Panc1 (cell line): ENCODE results near the gene GALC. TPM values are rescaled to one million over a fixed set of nuclear protein-coding genes. Genes with fewer than 3 reads are reported as not detected.

Experiments
- ATAC-seq: fragments of 200-7000 bp; cut with Tn5 transposase; 2 replicates; pipeline ENCODE4 v1.9.1; 2020; ENCODE audit warnings: mild to moderate bottlenecking, moderate library complexity
- BruUV-seq: library from RNA; stranded (reverse); fragments of 400-500 nt; replicated peaks from 2 replicates; lab custom pipeline; 2021; lab: Mats Ljungman, UMichigan
- CTCF ChIA-PET: fragments of 300-600 bp; sonication (Branson Sonifier 250); formaldehyde crosslinking; loops from one replicate; lab custom pipeline; 2022; ENCODE audit warnings: antibody characterized with exemption; lab: Charles Lee
- POLR2A ChIA-PET: fragments of 300-600 bp; sonication (Branson Sonifier 250); formaldehyde crosslinking; loops from one replicate; lab custom pipeline; 2022; ENCODE audit warnings: antibody characterized with exemption; lab: Charles Lee
- DNase-seq: peaks from one replicate; pipeline ENCODE4 v3.0.0-alpha.2; 2010; ENCODE audit warnings: low read depth, low spot score
- H3K27ac ChIP-seq: 2 replicates; pipeline ENCODE4 v1.5.1; 2011; ENCODE audit warnings: mild to moderate bottlenecking, low read length, inconsistent platforms
- H3K27me3 ChIP-seq: fragments of 200-500 bp; sonication (Bioruptor generic); 2 replicates; pipeline ENCODE4 v1.6.0; 2014; ENCODE audit warnings: low read length, inconsistent platforms; ENCODE audit not compliant: control insufficient read depth, insufficient read depth
- H3K36me3 ChIP-seq: fragments of 200-500 bp; sonication (Bioruptor generic); 2 replicates; pipeline ENCODE4 v1.5.1; 2014; ENCODE audit warnings: inconsistent platforms, mild to moderate bottlenecking, low read length, moderate library complexity; ENCODE audit not compliant: control insufficient read depth, insufficient read depth
- H3K4me1 ChIP-seq: 2 replicates; pipeline ENCODE4 v1.5.1; 2011; ENCODE audit warnings: inconsistent platforms, mild to moderate bottlenecking, low read length, moderate library complexity; ENCODE audit not compliant: control insufficient read depth, insufficient read depth
- H3K4me3 ChIP-seq, 2 experiments: 2 replicates each; pipeline ENCODE4 v1.5.1; 2011 to 2012; ENCODE audit warnings: low read depth in 2 of 2, low read length in 2 of 2, mild to moderate bottlenecking in 2 of 2, inconsistent platforms in 1 of 2, moderate library complexity in 1 of 2
- H3K9me3 ChIP-seq: fragments of 200-500 bp; sonication (Bioruptor generic); 2 replicates; pipeline ENCODE4 v1.5.1; 2014; ENCODE audit warnings: low read depth, mild to moderate bottlenecking, inconsistent platforms, low read length, moderate library complexity; ENCODE audit not compliant: control insufficient read depth, insufficient read depth
- POLR2AphosphoS5 ChIP-seq: IDR thresholded peaks from 2 replicates; pipeline ENCODE4 v1.6.1; 2012; ENCODE audit warnings: mild to moderate bottlenecking, low read depth, low read length, moderate library complexity
- SIN3A ChIP-seq: IDR thresholded peaks from 2 replicates; pipeline ENCODE4 v1.6.1; 2012; ENCODE audit warnings: low read depth, mild to moderate bottlenecking, low read length, moderate library complexity, borderline replicate concordance; ENCODE audit not compliant: insufficient read depth
- TCF7L2 ChIP-seq: IDR thresholded peaks from 2 replicates; pipeline ENCODE4 v1.6.1; 2011; ENCODE audit warnings: mild to moderate bottlenecking, low read depth, low read length, inconsistent platforms
- in situ Hi-C: cut with HindIII; loops from 2 replicates; pipeline ENCODE4 v1.10.0; 2016; ENCODE audit warnings: low sequenced_read_pairs, low pct_unique_long_range_greater_than_20kb
- intact Hi-C: fragments of 100-400 bp; cut with micrococcal nuclease; formaldehyde crosslinking; loops from one replicate; pipeline ENCODE4 v1.10.0; 2022; ENCODE audit not compliant: unreplicated experiment
- total RNA-seq: library from RNA; stranded (reverse); gene quantifications from one replicate; pipeline ENCODE4 v1.2.1, GENCODE V29; 2021; ENCODE audit not compliant: unreplicated experiment
- TF ChIP-seq, protein P1 (sequence below), 2 experiments: IDR thresholded peaks; 2 replicates each; pipeline ENCODE4 v1.6.1; 2011 to 2012; ENCODE audit warnings: low read depth in 2 of 2, control low read depth in 1 of 2, low read length in 1 of 2, mild to moderate bottlenecking in 1 of 2, moderate library complexity in 1 of 2; ENCODE audit not compliant: insufficient read depth in 1 of 2
- TF ChIP-seq, protein P2 (sequence below): fragments of 450-650 bp; IDR thresholded peaks from 2 replicates; pipeline ENCODE4 v1.5.1; 2017; ENCODE audit warnings: mild to moderate bottlenecking

GALC gene
- total RNA-seq, 1 experiment from 2014 or later: 9.7 TPM

DNA sequence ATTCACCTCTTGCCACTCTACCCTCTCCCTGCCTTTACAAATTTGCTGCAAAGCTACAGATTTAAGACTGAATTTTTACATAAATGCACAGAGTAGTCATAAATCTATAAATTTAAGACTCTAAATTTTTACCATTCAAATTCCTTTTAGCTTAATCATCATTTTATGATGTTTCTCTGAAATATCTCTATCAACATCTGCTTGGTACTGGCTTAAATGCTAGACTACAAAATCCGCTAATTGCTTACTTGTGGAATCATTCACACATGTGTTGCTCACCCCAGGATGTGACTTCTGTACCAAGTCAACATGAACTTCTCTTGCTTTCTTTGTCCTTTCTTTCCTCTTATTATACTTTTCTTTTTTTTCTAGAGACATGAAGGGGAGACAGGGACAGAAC lies 109.2 kb downstream of the GALC start:
- H3K36me3 ChIP-seq: no peaks in the 10 kb centered on the region
- H3K9me3 ChIP-seq: no peaks in the 10 kb centered on the region
- ChIA-PET POLR2A (no interaction called here), CTCF (no interaction called here)
- TF ChIP-seq TCF7L2: no peak
- TF ChIP-seq POLR2AphosphoS5: no peak
- TF ChIP-seq, protein P1, sequence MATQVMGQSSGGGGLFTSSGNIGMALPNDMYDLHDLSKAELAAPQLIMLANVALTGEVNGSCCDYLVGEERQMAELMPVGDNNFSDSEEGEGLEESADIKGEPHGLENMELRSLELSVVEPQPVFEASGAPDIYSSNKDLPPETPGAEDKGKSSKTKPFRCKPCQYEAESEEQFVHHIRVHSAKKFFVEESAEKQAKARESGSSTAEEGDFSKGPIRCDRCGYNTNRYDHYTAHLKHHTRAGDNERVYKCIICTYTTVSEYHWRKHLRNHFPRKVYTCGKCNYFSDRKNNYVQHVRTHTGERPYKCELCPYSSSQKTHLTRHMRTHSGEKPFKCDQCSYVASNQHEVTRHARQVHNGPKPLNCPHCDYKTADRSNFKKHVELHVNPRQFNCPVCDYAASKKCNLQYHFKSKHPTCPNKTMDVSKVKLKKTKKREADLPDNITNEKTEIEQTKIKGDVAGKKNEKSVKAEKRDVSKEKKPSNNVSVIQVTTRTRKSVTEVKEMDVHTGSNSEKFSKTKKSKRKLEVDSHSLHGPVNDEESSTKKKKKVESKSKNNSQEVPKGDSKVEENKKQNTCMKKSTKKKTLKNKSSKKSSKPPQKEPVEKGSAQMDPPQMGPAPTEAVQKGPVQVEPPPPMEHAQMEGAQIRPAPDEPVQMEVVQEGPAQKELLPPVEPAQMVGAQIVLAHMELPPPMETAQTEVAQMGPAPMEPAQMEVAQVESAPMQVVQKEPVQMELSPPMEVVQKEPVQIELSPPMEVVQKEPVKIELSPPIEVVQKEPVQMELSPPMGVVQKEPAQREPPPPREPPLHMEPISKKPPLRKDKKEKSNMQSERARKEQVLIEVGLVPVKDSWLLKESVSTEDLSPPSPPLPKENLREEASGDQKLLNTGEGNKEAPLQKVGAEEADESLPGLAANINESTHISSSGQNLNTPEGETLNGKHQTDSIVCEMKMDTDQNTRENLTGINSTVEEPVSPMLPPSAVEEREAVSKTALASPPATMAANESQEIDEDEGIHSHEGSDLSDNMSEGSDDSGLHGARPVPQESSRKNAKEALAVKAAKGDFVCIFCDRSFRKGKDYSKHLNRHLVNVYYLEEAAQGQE (IDR thresholded peaks at IDR 0.05; ENCODE audit: insufficient read depth in 1 of 2, low read depth in 2 of 2, low read length in 1 of 2): no peak
- TF ChIP-seq, protein P2, sequence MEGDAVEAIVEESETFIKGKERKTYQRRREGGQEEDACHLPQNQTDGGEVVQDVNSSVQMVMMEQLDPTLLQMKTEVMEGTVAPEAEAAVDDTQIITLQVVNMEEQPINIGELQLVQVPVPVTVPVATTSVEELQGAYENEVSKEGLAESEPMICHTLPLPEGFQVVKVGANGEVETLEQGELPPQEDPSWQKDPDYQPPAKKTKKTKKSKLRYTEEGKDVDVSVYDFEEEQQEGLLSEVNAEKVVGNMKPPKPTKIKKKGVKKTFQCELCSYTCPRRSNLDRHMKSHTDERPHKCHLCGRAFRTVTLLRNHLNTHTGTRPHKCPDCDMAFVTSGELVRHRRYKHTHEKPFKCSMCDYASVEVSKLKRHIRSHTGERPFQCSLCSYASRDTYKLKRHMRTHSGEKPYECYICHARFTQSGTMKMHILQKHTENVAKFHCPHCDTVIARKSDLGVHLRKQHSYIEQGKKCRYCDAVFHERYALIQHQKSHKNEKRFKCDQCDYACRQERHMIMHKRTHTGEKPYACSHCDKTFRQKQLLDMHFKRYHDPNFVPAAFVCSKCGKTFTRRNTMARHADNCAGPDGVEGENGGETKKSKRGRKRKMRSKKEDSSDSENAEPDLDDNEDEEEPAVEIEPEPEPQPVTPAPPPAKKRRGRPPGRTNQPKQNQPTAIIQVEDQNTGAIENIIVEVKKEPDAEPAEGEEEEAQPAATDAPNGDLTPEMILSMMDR: no peak
- TF ChIP-seq SIN3A: no peak
- no peak overlapping the region for H3K4me3 ChIP-seq
- in situ Hi-C loops: no loop called here
- ATAC-seq (no peak), DNase-seq (no peak)
- intact Hi-C loops: no loop called here
- no peak overlapping the region for H3K27ac ChIP-seq
- no TSS peak for BruUV-seq
- H3K4me1 ChIP-seq: no peaks in the 10 kb centered on the region
- no peaks in the 10 kb centered on the region for H3K27me3 ChIP-seq

Other genes with a start within 250 kb of the GALC start
- gene GPR65, start 12.0 kb upstream of the GALC start, total RNA-seq: not detected